Hippocampal formation (tissue), 2 donors: ENCODE results near the gene ANO9.
A peak's percentile ranks its signal among the peaks of the same experiment; 100 is the strongest.
"Not testable (repeated sequence)": the region's sequence is repeated elsewhere in the genome, so short reads cannot be mapped to it uniquely, and the experiment has no call there.

Source experiments
- DNase-seq, 2 donors: peaks; one replicate each; lab custom pipeline; 2025; lab: John Stamatoyannopoulos, UW

The ANO9 gene

DNA sequence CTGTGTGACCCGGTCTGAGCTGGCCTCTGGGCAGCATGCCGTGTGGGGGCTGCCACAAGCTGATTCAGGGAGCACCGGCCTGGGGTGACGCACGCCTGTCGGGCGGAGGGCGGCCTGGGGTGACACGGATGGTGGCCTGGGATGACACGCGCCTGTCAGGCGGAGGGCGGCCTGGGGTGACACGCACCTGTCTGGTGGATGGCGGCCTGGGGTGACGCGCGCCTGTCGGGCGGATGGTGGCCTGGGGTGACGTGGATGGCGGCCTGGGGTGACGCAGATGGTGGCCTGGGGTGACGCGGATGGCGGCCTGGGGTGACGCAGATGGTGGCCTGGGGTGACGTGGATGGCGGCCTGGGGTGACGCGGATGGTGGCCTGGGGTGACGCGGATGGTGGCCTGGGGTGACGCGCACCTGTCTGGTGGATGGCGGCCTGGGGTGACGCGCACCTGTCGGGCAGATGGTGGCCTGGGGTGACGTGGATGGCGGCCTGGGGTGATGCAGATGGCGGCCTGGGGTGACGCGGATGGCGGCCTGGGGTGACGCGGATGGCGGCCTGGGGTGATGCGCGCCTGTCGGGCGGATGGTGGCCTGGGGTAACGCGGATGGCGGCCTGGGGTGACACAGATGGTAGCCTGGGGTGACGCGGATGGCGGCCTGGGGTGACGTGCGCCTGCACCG lies 29.8 kb upstream of the ANO9 start:
- no peak for DNase-seq

- peak; percentile 70 to 80 for DNase-seq
Measured at GRCh38 chr11:469684-470560, 28.1 kb upstream of the ANO9 start.

GRCh38 chr11:469026-469683 lies 27.3 kb upstream of the ANO9 start:
- not testable (repeated sequence) for DNase-seq

DNA sequence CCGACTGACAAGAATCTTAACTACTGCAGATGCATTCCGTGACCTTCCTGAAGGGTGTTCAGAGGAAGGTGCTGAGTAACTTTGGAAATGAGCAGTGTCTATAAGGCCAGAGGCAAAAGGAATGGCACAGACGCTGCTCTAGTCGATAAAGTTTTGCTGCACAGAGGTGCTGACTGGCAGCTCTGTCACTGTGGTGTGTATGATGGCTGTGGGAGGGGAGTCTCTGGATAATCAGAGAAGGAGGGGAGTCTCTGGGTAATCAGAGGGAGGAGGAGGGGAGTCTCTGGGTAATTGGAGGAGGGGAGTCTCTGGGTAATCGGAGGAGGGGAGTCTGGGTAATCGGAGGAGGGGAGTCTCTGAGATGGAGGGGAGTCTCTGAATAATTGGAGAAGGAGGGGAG lies 26.7 kb upstream of the ANO9 start:
- no peak for DNase-seq

GRCh38 chr11:468036-468435 lies 26.2 kb upstream of the ANO9 start:
- no peak for DNase-seq

GRCh38 chr11:465896-466530 lies 24.2 kb upstream of the ANO9 start:
- DNase-seq = no peak

DNA sequence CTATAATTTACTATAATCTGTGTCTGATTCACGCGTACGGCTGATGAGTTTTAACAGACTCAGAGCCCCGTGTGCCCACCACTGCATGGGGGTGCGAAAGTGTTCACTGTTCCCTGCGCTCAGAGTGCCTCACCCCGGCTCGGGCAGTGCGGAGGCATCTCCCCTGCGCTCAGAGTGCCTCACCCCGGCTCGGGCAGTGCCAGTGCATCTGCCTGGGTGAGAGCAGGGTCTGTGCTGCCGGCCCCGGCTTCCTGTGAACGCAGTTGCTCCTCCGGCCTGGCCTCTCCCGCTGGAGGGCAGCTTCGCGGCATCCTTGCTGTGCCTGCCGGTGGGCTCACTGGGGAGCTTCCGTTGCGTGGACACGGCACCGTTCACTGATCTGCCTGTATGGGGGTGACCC lies 22.5 kb upstream of the ANO9 start:
- DNase-seq = no peak

DNA sequence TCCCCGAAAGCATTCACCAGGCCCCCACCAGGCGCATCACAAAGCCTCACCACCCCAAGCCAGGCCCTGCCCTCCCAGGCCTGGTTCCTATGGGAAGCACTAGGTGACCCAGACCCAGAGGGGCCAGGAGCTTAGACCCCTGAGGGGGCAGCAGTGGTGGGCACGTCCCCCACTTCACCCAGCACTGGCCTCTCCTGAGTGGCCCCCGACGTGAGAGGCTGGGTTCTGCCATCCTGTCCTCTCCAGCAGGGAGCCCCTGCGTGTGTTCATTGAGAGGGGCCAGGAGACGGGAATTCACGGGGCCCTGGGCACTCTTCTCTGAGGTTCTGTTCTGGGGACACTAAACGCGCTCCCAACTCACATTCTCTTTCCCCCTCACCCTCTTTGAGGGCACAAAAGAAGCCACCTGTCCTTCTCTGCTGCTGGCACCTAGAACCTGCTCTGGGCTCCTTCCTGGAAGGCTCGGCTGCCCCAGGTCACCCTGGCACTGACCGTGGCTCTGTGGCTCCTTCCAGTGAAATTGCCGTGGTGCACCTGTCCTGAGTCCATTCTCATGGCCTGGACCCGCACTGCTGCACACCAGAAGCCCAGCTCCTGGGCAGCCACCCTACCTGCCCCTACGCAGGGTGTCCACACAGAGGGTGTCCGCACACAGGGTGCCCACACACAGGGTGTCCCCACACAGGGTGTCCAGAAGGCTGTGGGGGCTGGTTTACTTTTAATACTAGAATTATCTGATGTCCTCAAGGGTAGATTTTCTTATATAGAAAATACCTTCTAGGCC lies 20.5 kb upstream of the ANO9 start:
- no peak for DNase-seq

GRCh38 chr11:461626-462025 lies 19.8 kb upstream of the ANO9 start:
- DNase-seq = no peak

DNA sequence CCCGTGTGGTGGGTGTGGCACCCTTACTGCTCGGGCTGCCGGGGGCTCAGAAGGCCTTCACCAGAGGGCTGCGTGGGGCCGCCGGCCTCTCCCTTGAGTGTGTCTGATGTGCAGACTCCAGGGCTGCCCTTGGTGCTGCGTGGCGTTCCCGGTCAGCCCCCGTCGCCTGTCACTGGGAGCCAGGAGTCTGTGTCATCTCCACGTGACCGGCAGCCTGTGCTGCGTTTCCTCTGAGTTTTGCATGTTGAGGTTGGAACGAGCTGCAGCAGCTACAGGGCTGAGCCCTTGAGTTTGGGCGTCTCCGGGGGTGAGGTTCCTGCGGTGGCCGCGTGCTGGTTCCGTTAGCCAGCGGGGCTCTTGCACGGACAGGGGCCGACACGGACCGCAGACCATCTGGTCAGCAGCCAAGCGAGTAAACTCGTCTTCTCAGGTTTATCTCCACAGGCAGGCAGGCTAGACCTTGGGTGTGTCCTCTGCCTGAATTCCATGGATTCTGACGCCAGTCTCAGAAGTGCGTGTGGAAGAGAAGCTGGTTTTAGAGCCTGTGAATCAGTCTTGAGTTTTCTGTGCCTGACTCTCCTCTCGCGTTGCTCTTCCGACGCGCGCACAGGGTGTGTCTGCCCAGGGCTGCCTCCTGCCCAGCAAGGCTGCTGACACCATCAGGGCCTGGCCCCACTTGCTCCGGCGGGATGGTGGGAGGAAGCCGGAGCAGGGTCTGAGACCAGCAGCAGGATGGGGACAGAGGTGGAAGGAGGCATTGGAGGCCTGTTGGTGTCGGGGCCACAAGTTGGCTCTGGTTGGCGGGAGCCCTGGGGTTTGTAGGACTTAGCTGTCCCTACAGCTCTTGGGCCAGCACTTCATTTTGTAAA lies 18.8 kb upstream of the ANO9 start:
- no peak for DNase-seq

- DNase-seq = no peak
Measured at GRCh38 chr11:459511-460220, 17.9 kb upstream of the ANO9 start.

DNA sequence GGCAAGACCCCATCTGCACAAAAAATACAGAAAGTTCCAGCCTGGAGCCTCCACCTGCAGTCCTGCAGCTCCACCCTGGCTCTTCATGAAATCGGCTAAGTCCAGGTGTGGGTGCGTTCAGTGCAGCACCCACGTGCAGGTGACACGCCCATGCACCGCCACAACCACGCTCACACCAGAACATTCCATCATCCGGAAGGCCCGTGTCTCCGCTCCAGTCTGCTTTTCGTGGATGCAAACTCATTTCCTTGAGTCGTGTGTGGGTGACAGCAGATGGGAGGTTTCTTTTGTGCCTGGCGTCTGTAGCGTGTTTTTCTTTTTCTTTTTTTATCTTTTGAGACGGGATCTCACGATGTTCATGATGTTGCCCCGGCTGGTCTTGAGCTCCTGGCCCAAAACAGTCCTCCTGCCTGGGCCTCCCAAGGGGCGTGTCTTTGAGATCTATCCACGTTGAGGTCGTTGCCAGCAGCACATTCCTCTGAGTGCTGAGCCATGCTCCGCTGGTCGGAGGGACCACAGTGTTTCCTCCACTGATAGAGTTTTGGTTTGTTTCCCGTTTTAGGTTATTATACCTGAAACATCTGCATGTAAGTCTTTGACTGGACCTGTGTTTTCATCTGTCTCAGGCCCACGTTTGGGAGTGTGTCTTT lies 15.4 kb upstream of the ANO9 start:
- DNase-seq = no peak

- DNase-seq = no peak
Measured at GRCh38 chr11:456533-456932, 14.7 kb upstream of the ANO9 start.

DNA sequence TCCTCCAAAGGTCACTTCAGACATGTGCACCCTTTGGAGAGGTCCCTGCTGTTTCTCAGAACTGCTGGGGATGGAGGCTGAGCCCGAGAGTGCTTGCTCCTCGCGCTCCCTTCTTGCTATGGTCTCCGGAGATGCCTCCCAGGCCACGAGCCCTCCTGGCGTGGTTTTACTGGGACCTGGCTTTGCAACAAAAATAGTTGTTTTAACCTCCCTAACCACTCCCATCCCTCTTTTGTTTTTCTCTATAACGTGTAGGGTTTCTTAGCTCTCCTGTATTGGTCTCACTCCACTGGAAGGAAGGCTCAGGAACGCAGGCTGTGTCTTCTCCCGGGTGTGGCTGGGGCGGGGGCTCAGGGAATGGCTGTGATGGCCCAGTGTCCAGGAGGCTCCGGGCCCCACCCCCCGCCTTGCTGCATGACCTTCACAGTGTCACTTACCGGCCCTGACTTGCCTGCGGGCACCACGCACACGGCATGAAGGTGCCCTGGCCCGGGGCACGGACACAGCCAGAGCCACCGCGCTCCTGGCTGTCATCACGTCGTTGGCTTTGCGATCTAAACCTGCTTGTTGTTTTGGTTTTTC lies 13.8 kb upstream of the ANO9 start:
- DNase-seq = no peak

DNA sequence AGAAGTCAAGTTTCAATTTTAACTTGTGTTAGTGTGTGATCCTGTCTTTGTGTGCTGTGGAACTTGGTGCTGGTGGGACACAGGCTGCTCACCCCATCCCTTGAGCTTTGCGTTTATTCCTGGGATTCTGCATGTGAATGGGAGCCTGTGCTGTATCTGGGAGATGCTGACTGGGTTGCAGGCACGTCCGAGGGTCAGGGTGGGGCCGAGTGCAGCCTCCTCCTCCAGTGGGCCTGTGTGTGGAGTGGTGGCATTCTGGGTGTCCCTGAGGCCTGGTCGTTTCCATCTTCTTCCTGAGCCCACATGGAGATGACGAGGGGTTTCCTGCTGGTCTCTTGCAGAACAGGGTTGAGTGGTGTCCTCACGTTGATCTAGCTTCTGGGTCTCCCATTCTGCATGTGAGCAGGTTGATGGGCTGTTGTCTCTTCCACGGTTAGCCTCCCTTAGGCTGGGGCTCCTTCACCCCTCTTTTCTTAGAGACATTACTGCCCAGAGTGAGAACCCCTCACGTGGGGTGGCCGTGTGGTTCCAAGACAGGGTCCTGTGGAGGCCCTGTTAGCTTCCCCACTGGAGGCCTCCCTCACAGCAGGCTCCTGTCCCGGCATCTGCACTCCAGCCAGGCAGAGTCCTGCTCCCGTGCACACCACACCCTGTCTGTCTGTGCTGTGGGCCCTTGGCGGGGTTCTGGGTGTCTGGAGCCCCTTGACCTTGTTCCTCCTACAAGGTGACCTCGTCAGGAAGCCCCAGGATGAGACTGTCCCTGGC lies 13.2 kb upstream of the ANO9 start:
- DNase-seq = no peak

- no peak for DNase-seq
Measured at GRCh38 chr11:454043-454442, 12.2 kb upstream of the ANO9 start.

GRCh38 chr11:453564-453963 lies 11.8 kb upstream of the ANO9 start:
- DNase-seq = no peak

- DNase-seq = no peak
Measured at GRCh38 chr11:452916-453527, 11.2 kb upstream of the ANO9 start.
